Mesenchymal stem cell (in vitro differentiated cells and primary cell): ENCODE results near the gene TBX21.

Experiments
- DNase-seq: peaks from one replicate; pipeline ENCODE4 v3.0.0-alpha.2; 2013
- H2AFZ ChIP-seq: one replicate; pipeline ENCODE4 v1.6.1; 2013; ENCODE audit warnings: low read depth, mild to moderate bottlenecking, control low read depth, inconsistent platforms, low read length, moderate library complexity
- H2AK5ac ChIP-seq: 2 replicates; pipeline ENCODE4 v1.6.1; 2013; ENCODE audit warnings: low read length, moderate library complexity, mild to moderate bottlenecking, inconsistent platforms; ENCODE audit not compliant: severe bottlenecking
- H2BK120ac ChIP-seq: one replicate; pipeline ENCODE4 v1.6.1; 2013; ENCODE audit warnings: low read depth, mild to moderate bottlenecking, inconsistent platforms, low read length, moderate library complexity
- H2BK12ac ChIP-seq, 2 experiments: one replicate each; pipeline ENCODE4 v1.6.1; 2013; ENCODE audit warnings: inconsistent platforms in 2 of 2, low read length in 2 of 2, mild to moderate bottlenecking in 2 of 2, moderate library complexity in 2 of 2, control low read depth in 1 of 2
- H2BK15ac ChIP-seq: one replicate; pipeline ENCODE4 v1.6.1; 2013; ENCODE audit warnings: mild to moderate bottlenecking, low read depth, inconsistent platforms; ENCODE audit not compliant: poor library complexity, severe bottlenecking
- H2BK5ac ChIP-seq: 2 replicates; pipeline ENCODE4 v1.6.1; 2013; ENCODE audit warnings: low read depth, mild to moderate bottlenecking, low read length, control low read depth, inconsistent platforms; ENCODE audit not compliant: poor library complexity, severe bottlenecking
- H3K14ac ChIP-seq, 2 experiments: one replicate each; pipeline ENCODE4 v1.6.1; 2013; ENCODE audit warnings: inconsistent platforms in 2 of 2, low read length in 2 of 2, control low read depth in 1 of 2, mild to moderate bottlenecking in 1 of 2, moderate library complexity in 1 of 2
- H3K18ac ChIP-seq, 2 experiments: one replicate each; pipeline ENCODE4 v1.6.1; 2013; ENCODE audit warnings: inconsistent platforms in 2 of 2, low read length in 2 of 2, control low read depth in 1 of 2, low read depth in 1 of 2, mild to moderate bottlenecking in 1 of 2
- H3K23ac ChIP-seq, 2 experiments: one replicate each; pipeline ENCODE4 v1.6.1; 2013; ENCODE audit warnings: inconsistent platforms in 2 of 2, low read length in 2 of 2, mild to moderate bottlenecking in 2 of 2, moderate library complexity in 2 of 2, control low read depth in 1 of 2
- H3K27ac ChIP-seq: 2 replicates; pipeline ENCODE4 v1.5.1; 2013; ENCODE audit warnings: mild to moderate bottlenecking, moderate library complexity, low read length, control low read depth, inconsistent platforms; ENCODE audit not compliant: poor library complexity, severe bottlenecking
- H3K27me3 ChIP-seq, 2 experiments: 2 replicates each; pipeline versions ENCODE4 v1.6.1 to v1.7.0; 2013; ENCODE audit warnings: low read length in 2 of 2, mild to moderate bottlenecking in 2 of 2, moderate library complexity in 2 of 2, control low read depth in 1 of 2, inconsistent platforms in 1 of 2; ENCODE audit not compliant: control insufficient read depth in 1 of 2, insufficient read depth in 1 of 2
- H3K36me3 ChIP-seq, 2 experiments: 2 replicates each; pipeline versions ENCODE4 v1.6.1 to v1.7.0; 2013; ENCODE audit warnings: low read length in 2 of 2, control low read depth in 1 of 2, inconsistent platforms in 1 of 2, low read depth in 1 of 2, mild to moderate bottlenecking in 1 of 2; ENCODE audit not compliant: insufficient read depth in 2 of 2, control insufficient read depth in 1 of 2
- H3K4ac ChIP-seq, 2 experiments: one replicate each; pipeline ENCODE4 v1.6.1; 2013; ENCODE audit warnings: inconsistent platforms in 2 of 2, low read length in 2 of 2, mild to moderate bottlenecking in 2 of 2, moderate library complexity in 2 of 2, control low read depth in 1 of 2, low read depth in 1 of 2
- H3K4me1 ChIP-seq: 2 replicates; pipeline ENCODE4 v1.6.1; 2013; ENCODE audit warnings: low read depth, low read length, control low read depth; ENCODE audit not compliant: control insufficient read depth, insufficient read depth
- H3K4me2 ChIP-seq: 2 replicates; pipeline ENCODE4 v1.6.1; 2013; ENCODE audit warnings: low read length, mild to moderate bottlenecking, inconsistent platforms; ENCODE audit not compliant: poor library complexity, severe bottlenecking
- H3K4me3 ChIP-seq, 2 experiments: 2 replicates each; pipeline versions ENCODE4 v1.5.1 to v1.7.0; 2013; ENCODE audit warnings: low read length in 2 of 2, mild to moderate bottlenecking in 2 of 2, control low read depth in 1 of 2, low read depth in 1 of 2; ENCODE audit not compliant: insufficient read depth in 1 of 2
- H3K79me1 ChIP-seq: replicated peaks from 2 replicates; pipeline ENCODE4 v1.6.1; 2013; ENCODE audit warnings: mild to moderate bottlenecking, control low read depth, low read length, inconsistent platforms; ENCODE audit not compliant: poor library complexity, severe bottlenecking
- H3K9ac ChIP-seq: 2 replicates; pipeline ENCODE4 v1.7.0; 2013; ENCODE audit warnings: mild to moderate bottlenecking, low read length, moderate library complexity
- H3K9me3 ChIP-seq: 2 replicates; pipeline ENCODE4 v1.7.0; 2013; ENCODE audit warnings: mild to moderate bottlenecking, low read length; ENCODE audit not compliant: control insufficient read depth
- H4K8ac ChIP-seq: one replicate; pipeline ENCODE4 v1.6.1; 2013; ENCODE audit warnings: inconsistent platforms, mild to moderate bottlenecking, low read length, moderate library complexity
- H4K91ac ChIP-seq: one replicate; pipeline ENCODE4 v1.6.1; 2013; ENCODE audit warnings: mild to moderate bottlenecking, low read length, inconsistent platforms
- WGBS: methylation state at CpG from one replicate; pipeline ENCODE4 v1.1.7; 2013; ENCODE audit warnings: mixed read lengths; 5-methylcytosine and 5-hydroxymethylcytosine counted together

TBX21 gene

DNA sequence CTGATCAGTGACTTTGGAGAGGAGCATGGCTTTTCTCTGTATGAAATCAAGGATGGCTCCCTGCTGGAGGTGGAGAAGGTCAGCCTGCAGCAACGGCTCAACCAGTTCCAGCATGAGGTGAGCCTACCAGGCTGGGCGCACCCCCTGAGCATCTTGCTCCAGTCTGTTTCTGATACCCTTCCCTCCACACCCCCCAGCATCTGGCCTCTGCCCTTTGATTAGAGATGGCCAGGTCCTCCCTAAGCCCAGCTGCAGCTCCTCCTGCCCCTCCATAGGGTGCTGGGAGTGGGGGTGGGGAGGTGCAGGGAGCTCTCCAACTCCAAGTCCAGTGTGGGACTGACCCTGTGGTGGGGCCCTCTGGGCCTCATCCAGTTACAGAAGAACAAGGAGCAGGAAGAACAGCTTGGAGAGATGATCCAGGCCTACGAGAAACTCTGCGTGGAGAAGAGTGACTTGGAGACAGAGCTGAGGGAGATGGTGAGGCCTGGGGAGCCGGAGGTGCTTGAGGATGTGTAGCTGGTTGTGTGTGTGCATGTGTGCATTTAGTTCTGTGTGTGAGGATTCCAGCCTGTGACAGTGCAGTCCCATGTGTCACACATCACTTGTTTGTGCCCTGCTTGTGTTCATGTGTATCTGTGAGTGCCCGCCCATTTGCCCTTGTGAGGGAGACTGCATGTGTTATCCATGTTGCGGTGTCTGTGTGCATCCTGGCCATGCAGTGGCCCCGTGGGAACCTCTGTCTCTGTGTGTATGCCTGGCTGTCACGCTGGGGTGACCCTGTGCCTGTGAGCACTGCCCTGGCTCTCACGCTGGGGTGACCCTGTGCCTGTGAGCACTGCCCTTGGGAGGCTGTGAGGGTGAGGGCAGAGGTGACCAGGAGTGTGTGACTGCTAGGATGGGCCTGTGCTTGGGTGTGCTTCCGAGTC is 36.1 kb upstream of the TBX21 start:
- Histone ChIP-seq H3K27me3 (no peaks in the 10 kb centered on the region), H3K4me3 (peak overlapping the region in 1 of 2 experiments; percentile 9), H2AFZ (no peak overlapping the region), H4K8ac (no peak overlapping the region), H3K36me3 (peaks cover 49 to 52% of the 10 kb centered on the region in 2 experiments), H2BK5ac (no peak overlapping the region), H3K18ac (no peak overlapping the region), H3K4me2 (no peak overlapping the region), H3K23ac (no peak overlapping the region), H3K27ac (no peak overlapping the region), H3K79me1 (peaks cover 4% of the 10 kb centered on the region), H3K4me1 (peaks cover 29% of the 10 kb centered on the region), H3K14ac (no peak overlapping the region), H4K91ac (peak overlapping the region; percentile 52), H3K4ac (no peak overlapping the region), H3K9ac (peak overlapping the region; percentile 89), H2BK12ac (no peak overlapping the region), H2BK120ac (no peak overlapping the region), H3K9me3 (no peaks in the 10 kb centered on the region), H2BK15ac (no peak overlapping the region), H2AK5ac (no peak overlapping the region)
- no peak for DNase-seq
- 88% methylated on average over 10 of the region's 11 CpGs for WGBS

DNA sequence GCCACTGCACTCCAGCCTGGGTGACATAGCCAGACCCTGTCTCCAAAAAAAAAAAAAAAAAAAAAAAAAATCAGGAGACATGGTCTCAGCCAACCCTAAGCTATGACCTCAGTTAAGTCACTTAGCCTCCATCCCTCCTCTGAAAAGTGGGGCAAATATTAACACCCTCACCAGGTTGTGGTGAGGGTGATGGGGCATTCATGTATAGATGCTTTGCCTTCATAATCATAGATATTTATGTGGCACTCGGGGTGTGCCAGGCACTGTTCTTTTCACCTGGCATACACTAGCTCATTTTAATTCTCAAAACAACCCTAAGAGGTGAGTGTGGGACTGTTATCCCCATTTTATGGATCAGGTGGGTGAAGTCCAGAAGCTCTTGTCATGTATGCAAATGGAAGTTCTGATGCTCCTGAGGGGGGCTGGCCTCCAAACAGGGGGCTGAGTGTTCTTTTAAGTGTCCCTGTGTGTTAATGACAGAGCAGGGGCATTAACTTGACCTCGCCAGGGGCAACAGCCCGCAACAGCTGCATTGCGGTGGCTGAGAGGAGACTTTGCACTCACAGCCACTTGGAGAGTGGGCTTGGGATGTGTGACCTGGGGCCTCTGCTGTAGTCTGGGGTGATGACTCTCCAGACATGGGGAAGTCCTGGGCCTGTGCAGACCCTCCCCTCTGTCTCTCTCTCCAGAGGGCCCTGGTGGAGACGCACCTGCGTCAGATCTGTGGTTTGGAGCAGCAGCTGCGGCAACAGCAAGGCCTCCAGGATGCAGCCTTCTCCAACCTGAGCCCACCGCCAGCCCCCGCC is 34.9 kb upstream of the TBX21 start:
- H3K9ac ChIP-seq = no peak overlapping the region
- H2BK15ac ChIP-seq = no peak overlapping the region
- peaks cover 8% of the 10 kb centered on the region for H3K79me1 ChIP-seq
- H2AK5ac ChIP-seq = no peak overlapping the region
- no peaks in the 10 kb centered on the region for H3K9me3 ChIP-seq
- no peak overlapping the region for H3K23ac ChIP-seq
- no peak overlapping the region for H3K27ac ChIP-seq
- no peaks in the 10 kb centered on the region for H3K27me3 ChIP-seq
- H2BK12ac ChIP-seq = no peak overlapping the region
- H2BK5ac ChIP-seq = no peak overlapping the region
- DNase-seq = no peak
- H4K91ac ChIP-seq = peak overlapping the region; percentile 21
- H4K8ac ChIP-seq = no peak overlapping the region
- no peak overlapping the region for H2BK120ac ChIP-seq
- H3K4me1 ChIP-seq = peaks cover 24% of the 10 kb centered on the region
- peaks cover 52 to 63% of the 10 kb centered on the region in 2 experiments for H3K36me3 ChIP-seq
- no peak overlapping the region for H3K18ac ChIP-seq
- 66% methylated on average over 6 of the region's 9 CpGs for WGBS
- no peak overlapping the region for H3K4ac ChIP-seq
- no peak overlapping the region for H2AFZ ChIP-seq
- H3K4me3 ChIP-seq = no peak overlapping the region
- H3K4me2 ChIP-seq = no peak overlapping the region
- H3K14ac ChIP-seq = no peak overlapping the region

DNA sequence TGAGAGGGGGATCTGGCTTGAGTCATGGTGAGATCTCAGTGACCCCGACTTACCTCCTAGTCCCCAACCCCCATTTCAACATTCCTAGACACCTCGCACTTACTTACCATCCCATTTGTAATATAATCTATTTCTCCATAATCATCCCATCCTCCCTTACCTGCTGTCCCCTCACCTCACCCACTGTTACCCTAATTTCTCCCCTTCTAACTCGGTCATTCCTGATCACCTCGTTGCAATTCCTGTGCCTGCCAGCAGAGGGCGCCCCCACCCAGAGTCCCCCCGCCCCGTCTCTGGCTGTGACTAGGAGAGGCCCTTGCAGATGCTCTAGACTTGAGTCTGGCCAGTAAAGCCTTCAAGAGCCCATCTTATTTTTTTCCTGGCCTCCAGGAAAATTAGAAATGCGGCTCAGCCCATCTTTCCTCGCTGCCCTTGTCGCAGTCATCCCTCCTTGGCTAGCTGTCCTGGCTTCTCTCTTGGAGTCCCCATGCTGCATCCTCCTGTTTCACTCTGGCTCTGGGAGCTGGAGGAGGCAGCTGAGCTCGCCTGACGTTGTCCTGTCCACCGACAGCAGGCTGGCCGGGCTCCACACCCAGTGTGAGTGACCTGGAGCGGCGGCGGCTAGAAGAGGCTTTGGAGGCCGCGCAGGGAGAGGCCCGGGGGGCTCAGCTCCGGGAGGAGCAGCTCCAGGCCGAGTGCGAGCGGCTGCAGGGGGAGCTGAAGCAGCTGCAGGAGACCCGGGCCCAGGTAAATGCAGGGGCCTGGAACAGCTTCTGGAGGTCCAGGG is 34.1 kb upstream of the TBX21 start:
- Histone ChIP-seq H4K91ac (no peak overlapping the region), H3K18ac (no peak overlapping the region), H3K36me3 (peaks cover 59 to 68% of the 10 kb centered on the region in 2 experiments), H3K27ac (no peak overlapping the region), H2BK5ac (no peak overlapping the region), H3K79me1 (peaks cover 8% of the 10 kb centered on the region), H3K9me3 (no peaks in the 10 kb centered on the region), H3K4me1 (peaks cover 21% of the 10 kb centered on the region), H2AK5ac (no peak overlapping the region), H3K23ac (no peak overlapping the region), H2BK12ac (no peak overlapping the region), H2BK120ac (no peak overlapping the region), H4K8ac (no peak overlapping the region), H2AFZ (no peak overlapping the region), H3K4me2 (no peak overlapping the region), H3K27me3 (no peaks in the 10 kb centered on the region), H2BK15ac (no peak overlapping the region), H3K4me3 (no peak overlapping the region), H3K14ac (no peak overlapping the region), H3K9ac (no peak overlapping the region), H3K4ac (no peak overlapping the region)
- WGBS = 66% methylated on average over 25 of the region's 25 CpGs
- DNase-seq = peak; percentile 53
